Psoas muscle (tissue), 8 donors: Measurements from ENCODE around the gene FOXP1. TPM values are rescaled to one million over a fixed set of nuclear protein-coding genes. Genes with fewer than 3 reads are reported as not detected.

Source experiments
- ATAC-seq, 4 donors: fragments of 200-7000 bp; cut with Tn5 transposase; one replicate each; pipeline ENCODE4 v1.9.1; 2020; ENCODE audit warnings: moderate library complexity in 3 of 4, mild to moderate bottlenecking in 2 of 4
- DNase-seq, 2 donors: peaks; one replicate each; pipeline ENCODE4 v3.0.0-alpha.2; 2020
- H3K27ac ChIP-seq: fragments of 200-600 bp; one replicate; pipeline ENCODE4 v1.8.0; 2022
- H3K27me3 ChIP-seq, 3 donors: fragments of 200-600 bp in 1 of 3; one replicate each; pipeline versions ENCODE4 v1.6.1 to v1.8.0; 2013 to 2022; ENCODE audit warnings: low read length in 2 of 3, mild to moderate bottlenecking in 2 of 3, moderate library complexity in 1 of 3; ENCODE audit not compliant: insufficient read depth in 3 of 3
- H3K36me3 ChIP-seq, 2 donors: fragments of 200-600 bp in 1 of 2; one replicate each; pipeline versions ENCODE4 v1.6.1 to v1.8.0; 2013 to 2022; ENCODE audit warnings: low read depth in 1 of 2, mild to moderate bottlenecking in 1 of 2, moderate library complexity in 1 of 2; ENCODE audit not compliant: insufficient read depth in 1 of 2
- H3K4me1 ChIP-seq: fragments of 200-600 bp; one replicate; pipeline ENCODE4 v1.8.0; 2022
- H3K4me3 ChIP-seq: fragments of 200-600 bp; one replicate; pipeline ENCODE4 v1.8.0; 2022; ENCODE audit warnings: mild to moderate bottlenecking
- H3K9me3 ChIP-seq: fragments of 200-600 bp; one replicate; pipeline ENCODE4 v1.8.0; 2022
- CTCF ChIP-seq: fragments of 200-600 bp; IDR thresholded peaks from one replicate; pipeline ENCODE4 v1.8.0; 2022; ENCODE audit warnings: antibody characterized with exemption
- WGBS, 3 donors: extraction: QIAGEN DNeasy Blood & Tissue Kit; methylation state at CpG; one replicate each; pipeline versions ENCODE4 v1.1.6 to v1.1.7; 2013; 5-methylcytosine and 5-hydroxymethylcytosine counted together
- intact Hi-C, 2 donors: fragments of 100-400 bp; cut with DNase I; formaldehyde crosslinking; loops; one replicate each; pipeline versions ENCODE4 v1.11.0 to v1.14.2; 2022
- polyA plus RNA-seq, 3 donors: library from polyadenylated mRNA; stranded (reverse); fragments of 200-250 nt; gene quantifications; one replicate each; pipeline ENCODE4 v1.2.3, GENCODE V29; 2013
- total RNA-seq, 4 donors: library from RNA; stranded (reverse); fragmentation: NEBNext Ultra II Directional in 2 of 4; extraction: Animal tissue kit (Norgen Biotek cat#: 25700) in 2 of 4; gene quantifications; one replicate each; pipeline versions ENCODE4 v1.2.1 to v1.2.4, GENCODE V29; 2021 to 2023
- donor health status: healthy with polysubstance abuse.
- donor health status: DM: no; HTN: no; CAD: no; lungs with moderate emphysema.
- donor health status: Bipolar disorder and iron deficiency.
- donor health status: healthy.
- donor health status: DM: yes; HTN: yes; CAD: no.
- donor health status: DM: no; HTN: no; CAD: no.
- donor health status: DM: no; HTN: no; CAD: no.
- donor health status: DM: yes; HTN: yes; CAD: no.

FOXP1 gene
- total and polyA plus RNA-seq, 7 donors: 2.6 to 26.4 (median 15.4) TPM

DNA sequence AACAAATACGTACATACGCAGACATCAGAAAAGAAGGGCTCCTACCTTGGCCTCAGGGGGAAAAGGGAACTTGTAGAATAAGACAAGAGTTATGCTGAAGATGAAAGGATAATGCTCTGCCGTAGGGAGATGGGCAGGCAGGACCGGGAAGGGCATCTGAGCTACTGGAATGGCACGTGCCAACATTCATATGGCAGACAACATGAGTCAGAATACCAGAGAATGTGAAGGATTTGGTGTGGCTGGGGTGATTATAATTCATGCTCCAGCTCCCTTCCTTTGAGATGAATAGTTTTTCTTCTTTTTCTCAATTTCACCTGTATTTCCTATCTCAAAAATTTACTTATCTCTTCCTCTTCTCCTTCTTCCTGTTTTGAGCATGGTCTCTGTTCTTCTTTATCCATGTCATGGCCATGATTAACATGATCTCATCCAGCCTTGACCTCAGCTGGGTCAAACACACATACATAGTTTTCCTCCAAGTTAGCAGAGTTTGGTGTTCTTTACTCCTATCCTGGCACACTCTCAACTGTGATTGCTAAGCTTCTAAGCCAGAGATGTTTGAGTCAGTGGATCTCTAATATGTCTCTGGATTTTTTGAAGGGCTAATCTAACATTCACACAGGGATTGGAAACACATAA, 507.0 kb downstream of the FOXP1 start:
- DNase-seq (no peak), ATAC-seq (no peak)
- H3K4me1 ChIP-seq: peaks cover 2% of the 10 kb centered on the region
- no peak overlapping the region for H3K27ac ChIP-seq
- no peaks in the 10 kb centered on the region for H3K9me3 ChIP-seq
- WGBS, 3 donors: 90 to 94% (median 92%) methylated on average over 5 of the region's 5 CpGs
- H3K27me3 ChIP-seq: no peaks in the 10 kb centered on the region
- no peaks in the 10 kb centered on the region for H3K36me3 ChIP-seq
- TF ChIP-seq CTCF: no peak
- intact Hi-C loops: loop anchor here in 1 of 2 donors (5.0 kb wide), 1 partner anchor 36 kb away; no protein-coding TSS in a partner anchor
- H3K4me3 ChIP-seq: no peak overlapping the region

- no peak for ATAC-seq
- 99 to 100% (median 99%) methylated on average over 2 of the region's 2 CpGs for WGBS, 3 donors
- Histone ChIP-seq H3K27ac (no peak overlapping the region), H3K27me3 (no peaks in the 10 kb centered on the region), H3K4me1 (peaks cover 2% of the 10 kb centered on the region), H3K36me3 (no peaks in the 10 kb centered on the region), H3K9me3 (no peaks in the 10 kb centered on the region), H3K4me3 (no peak overlapping the region)
- no peak for TF ChIP-seq CTCF
- intact Hi-C loops: loop anchor here in 1 of 2 donors (5.0 kb wide), 1 partner anchor 37 kb away; no protein-coding TSS in a partner anchor
- DNase-seq: no peak
Observed at GRCh38 chr3:71075494-71075893, 508.0 kb downstream of the FOXP1 start.

DNA sequence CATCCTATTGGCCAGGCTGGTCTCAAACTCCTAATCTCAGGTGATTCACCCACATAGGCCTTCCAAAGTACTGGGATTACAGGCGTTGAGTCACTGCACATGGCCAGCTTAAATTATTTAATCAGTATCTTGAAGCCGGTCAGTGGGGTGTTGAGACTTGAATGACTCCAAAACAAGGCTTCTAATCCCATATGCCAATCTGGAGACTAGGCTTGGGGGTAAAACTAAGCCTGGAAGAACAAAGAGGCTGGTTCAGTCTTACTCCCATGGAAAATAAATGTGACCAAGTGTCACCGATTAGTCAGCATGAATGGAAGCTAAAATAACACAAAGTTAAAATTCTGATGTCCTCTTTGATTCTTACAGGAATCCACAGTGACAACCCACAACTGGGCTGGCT, 509.1 kb downstream of the FOXP1 start:
- Histone ChIP-seq H3K4me3 (no peak overlapping the region), H3K4me1 (no peaks in the 10 kb centered on the region), H3K36me3 (no peaks in the 10 kb centered on the region), H3K27ac (no peak overlapping the region), H3K27me3 (no peaks in the 10 kb centered on the region), H3K9me3 (no peaks in the 10 kb centered on the region)
- intact Hi-C loops: loop anchor here in 1 of 2 donors (5.0 kb wide), 1 partner anchor 58 kb away; no protein-coding TSS in a partner anchor
- ATAC-seq (no peak), DNase-seq (no peak)
- TF ChIP-seq CTCF: no peak
- WGBS, 3 donors: 94 to 97% (median 95%) methylated on average over 3 of the region's 3 CpGs

- ATAC-seq (no peak), DNase-seq (no peak)
- H3K27me3 ChIP-seq: no peaks in the 10 kb centered on the region
- no peak for TF ChIP-seq CTCF
- no peak overlapping the region for H3K4me3 ChIP-seq
- intact Hi-C loops: loop anchor here in 1 of 2 donors (5.0 kb wide), 1 partner anchor 59 kb away; no protein-coding TSS in a partner anchor
- H3K27ac ChIP-seq: no peak overlapping the region
- WGBS, 3 donors: 83 to 86% (median 83%) methylated on average over 4 of the region's 4 CpGs
- no peaks in the 10 kb centered on the region for H3K36me3 ChIP-seq
- H3K4me1 ChIP-seq: peaks cover 6% of the 10 kb centered on the region
- H3K9me3 ChIP-seq: no peaks in the 10 kb centered on the region
Observed at GRCh38 chr3:71072986-71073385, 510.5 kb downstream of the FOXP1 start.
